ENCODE data around the gene TRAK1. TPM values are rescaled to one million over a fixed set of nuclear protein-coding genes. Genes with fewer than 3 reads are reported as not detected.

TRAK1 gene
- total and polyA plus RNA-seq, 2 experiments from 2014 or later, result 19.0 to 28.8 TPM

DNA sequence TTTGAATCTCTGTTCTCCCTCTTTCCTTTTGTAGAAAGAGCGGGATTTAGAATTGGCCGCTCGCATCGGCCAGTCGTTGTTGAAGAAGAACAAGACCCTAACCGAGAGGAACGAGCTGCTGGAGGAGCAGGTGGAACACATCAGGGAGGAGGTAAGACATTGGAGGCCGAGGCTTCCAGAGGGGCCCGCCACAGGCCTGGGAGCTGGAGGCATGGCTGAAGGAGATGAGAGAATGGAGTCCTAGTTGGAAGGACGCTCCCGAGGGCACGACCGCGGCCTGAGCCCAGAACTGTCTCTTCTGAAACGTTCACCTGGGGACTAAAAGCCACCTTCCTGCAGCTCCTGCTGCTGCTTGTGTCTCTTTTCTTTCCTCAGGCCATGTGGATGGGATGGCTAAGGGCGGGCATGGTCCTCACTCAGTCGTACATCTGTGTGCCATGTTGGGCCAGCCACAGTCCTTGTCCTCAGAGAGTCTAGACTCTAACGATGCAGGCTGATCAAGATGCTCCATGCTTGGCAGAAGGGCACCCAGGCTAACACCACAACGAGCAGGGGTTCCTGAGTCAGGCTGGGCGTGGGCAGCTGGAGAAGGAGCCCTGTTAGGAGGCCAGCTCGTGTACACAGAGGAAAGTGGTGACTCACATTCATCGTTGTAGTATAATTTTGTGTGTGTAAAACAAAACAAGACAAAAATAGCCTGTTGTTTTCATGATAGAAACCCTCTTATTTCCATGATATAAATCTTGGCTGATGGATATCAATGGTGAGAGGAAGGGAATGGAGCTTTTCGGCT is 93.7 kb downstream of the TRAK1 start:
- Histone ChIP-seq H2AFZ (no peak overlapping the region), H4K20me1 (ENCODE audit: insufficient read depth, poor library complexity, severe bottlenecking) (no peaks in the 10 kb centered on the region), H3K27ac (no peak overlapping the region), H3K9me3 (ENCODE audit: low read depth) (no peaks in the 10 kb centered on the region), H3K4me3 (no peak overlapping the region), H3K27me3 (no peaks in the 10 kb centered on the region), H3K9me2 (replicated peaks; ENCODE audit: insufficient read depth) (no peaks in the 10 kb centered on the region), H3K79me2 (peaks cover 44% of the 10 kb centered on the region), H3K4me2 (no peak overlapping the region), H3K4me1 (ENCODE audit: insufficient read depth) (peaks cover 7% of the 10 kb centered on the region), H3K36me3 (replicated peaks; ENCODE audit: insufficient read depth, low read depth) (no peaks in the 10 kb centered on the region)
- 94% methylated on average over 23 of the region's 23 CpGs for WGBS (ENCODE audit: low lambda C conversion rate, missing lambda C conversion rate)
- DNase-seq (ENCODE audit: low spot score), result no peak
- TF ChIP-seq, protein P1, sequence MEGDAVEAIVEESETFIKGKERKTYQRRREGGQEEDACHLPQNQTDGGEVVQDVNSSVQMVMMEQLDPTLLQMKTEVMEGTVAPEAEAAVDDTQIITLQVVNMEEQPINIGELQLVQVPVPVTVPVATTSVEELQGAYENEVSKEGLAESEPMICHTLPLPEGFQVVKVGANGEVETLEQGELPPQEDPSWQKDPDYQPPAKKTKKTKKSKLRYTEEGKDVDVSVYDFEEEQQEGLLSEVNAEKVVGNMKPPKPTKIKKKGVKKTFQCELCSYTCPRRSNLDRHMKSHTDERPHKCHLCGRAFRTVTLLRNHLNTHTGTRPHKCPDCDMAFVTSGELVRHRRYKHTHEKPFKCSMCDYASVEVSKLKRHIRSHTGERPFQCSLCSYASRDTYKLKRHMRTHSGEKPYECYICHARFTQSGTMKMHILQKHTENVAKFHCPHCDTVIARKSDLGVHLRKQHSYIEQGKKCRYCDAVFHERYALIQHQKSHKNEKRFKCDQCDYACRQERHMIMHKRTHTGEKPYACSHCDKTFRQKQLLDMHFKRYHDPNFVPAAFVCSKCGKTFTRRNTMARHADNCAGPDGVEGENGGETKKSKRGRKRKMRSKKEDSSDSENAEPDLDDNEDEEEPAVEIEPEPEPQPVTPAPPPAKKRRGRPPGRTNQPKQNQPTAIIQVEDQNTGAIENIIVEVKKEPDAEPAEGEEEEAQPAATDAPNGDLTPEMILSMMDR (IDR thresholded peaks at IDR 0.05; ENCODE audit: poor library complexity), result no peak
- TF ChIP-seq EZH2 (IDR thresholded peaks at IDR 0.05; ENCODE audit: borderline replicate concordance) (no peak), EZH2phosphoT487 (IDR thresholded peaks at IDR 0.05; ENCODE audit: low read depth, severe bottlenecking, unreplicated experiment) (no peak)

DNA sequence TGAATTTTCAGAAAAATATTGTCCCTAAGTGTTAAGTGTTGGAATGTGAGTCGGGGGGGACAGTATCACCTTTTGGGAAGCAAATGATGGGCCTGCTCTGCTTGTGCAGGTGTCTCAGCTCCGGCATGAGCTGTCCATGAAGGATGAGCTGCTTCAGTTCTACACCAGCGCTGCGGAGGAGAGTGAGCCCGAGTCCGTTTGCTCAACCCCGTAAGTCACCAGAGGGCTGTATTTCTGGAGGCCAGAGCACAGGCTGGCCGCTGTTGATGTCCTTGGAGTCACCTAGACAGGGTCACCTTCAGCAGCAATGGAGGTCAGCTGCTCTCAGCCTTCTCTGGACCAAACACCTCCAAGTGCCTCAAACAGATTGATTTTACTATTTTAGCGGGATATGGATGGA is 96.8 kb downstream of the TRAK1 start:
- Histone ChIP-seq H3K4me1 (ENCODE audit: insufficient read depth) (no peaks in the 10 kb centered on the region), H3K27me3 (no peaks in the 10 kb centered on the region), H3K27ac (no peak overlapping the region), H3K4me3 (no peak overlapping the region), H3K36me3 (replicated peaks; ENCODE audit: insufficient read depth, low read depth) (no peaks in the 10 kb centered on the region), H3K9me3 (ENCODE audit: low read depth) (no peaks in the 10 kb centered on the region), H2AFZ (no peak overlapping the region), H4K20me1 (ENCODE audit: insufficient read depth, poor library complexity, severe bottlenecking) (peaks cover 3% of the 10 kb centered on the region), H3K9me2 (replicated peaks; ENCODE audit: insufficient read depth) (no peaks in the 10 kb centered on the region), H3K79me2 (peaks cover 21% of the 10 kb centered on the region), H3K4me2 (no peak overlapping the region)
- 97% methylated on average over 9 of the region's 9 CpGs for WGBS (ENCODE audit: low lambda C conversion rate, missing lambda C conversion rate)
- DNase-seq (ENCODE audit: low spot score), result no peak
- TF ChIP-seq, protein P1 (IDR thresholded peaks at IDR 0.05; ENCODE audit: poor library complexity), result no peak
- no peak for TF ChIP-seq EZH2 (IDR thresholded peaks at IDR 0.05; ENCODE audit: borderline replicate concordance)
- no peak for TF ChIP-seq EZH2phosphoT487 (IDR thresholded peaks at IDR 0.05; ENCODE audit: low read depth, severe bottlenecking, unreplicated experiment)

DNA sequence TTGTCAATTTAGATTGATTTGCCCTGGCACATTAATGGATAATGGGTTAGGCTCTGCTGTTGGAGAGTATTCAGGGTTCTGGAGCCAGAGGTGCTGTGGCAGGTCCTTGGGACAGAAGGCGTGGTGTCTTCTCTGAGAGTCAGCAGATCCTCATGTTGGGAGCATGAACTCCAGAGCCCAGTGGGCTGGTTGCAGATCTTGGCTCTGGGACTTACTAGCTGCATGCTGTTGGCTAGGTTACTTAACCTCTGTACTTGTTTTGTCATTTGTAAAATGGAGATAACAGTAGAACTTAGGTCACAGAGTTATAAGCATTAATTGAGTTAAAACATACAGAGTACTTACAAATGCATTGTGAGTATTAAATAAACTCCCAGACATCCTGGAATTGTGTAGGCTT is 97.2 kb downstream of the TRAK1 start:
- H3K4me2 ChIP-seq, result no peak overlapping the region
- H2AFZ ChIP-seq, result no peak overlapping the region
- H3K36me3 ChIP-seq (replicated peaks; ENCODE audit: insufficient read depth, low read depth), result no peaks in the 10 kb centered on the region
- no peak overlapping the region for H3K27ac ChIP-seq
- peaks cover 18% of the 10 kb centered on the region for H3K79me2 ChIP-seq
- WGBS (ENCODE audit: low lambda C conversion rate, missing lambda C conversion rate), result 96% methylated on average over 1 of the region's 1 CpG
- H3K9me2 ChIP-seq (replicated peaks; ENCODE audit: insufficient read depth), result no peaks in the 10 kb centered on the region
- H3K4me1 ChIP-seq (ENCODE audit: insufficient read depth), result no peaks in the 10 kb centered on the region
- H3K4me3 ChIP-seq, result no peak overlapping the region
- H3K27me3 ChIP-seq, result no peaks in the 10 kb centered on the region
- TF ChIP-seq, protein P1 (IDR thresholded peaks at IDR 0.05; ENCODE audit: poor library complexity), result no peak
- H4K20me1 ChIP-seq (ENCODE audit: insufficient read depth, poor library complexity, severe bottlenecking), result peaks cover 3% of the 10 kb centered on the region
- DNase-seq (ENCODE audit: low spot score), result no peak
- no peaks in the 10 kb centered on the region for H3K9me3 ChIP-seq (ENCODE audit: low read depth)
